GM18870 (cell line): ENCODE data around the gene THOC5.
"Not testable (repeated sequence)": the region's sequence is repeated elsewhere in the genome, so short reads cannot be mapped to it uniquely, and the experiment has no call there.

ENCODE experiments used
- ATAC-seq: cut with Tn5 transposase; IDR thresholded peaks from one replicate; pipeline ENCODE4 v1.9.1; 2021; ENCODE audit warnings: moderate library complexity; ENCODE audit not compliant: unreplicated experiment

Gene THOC5

DNA sequence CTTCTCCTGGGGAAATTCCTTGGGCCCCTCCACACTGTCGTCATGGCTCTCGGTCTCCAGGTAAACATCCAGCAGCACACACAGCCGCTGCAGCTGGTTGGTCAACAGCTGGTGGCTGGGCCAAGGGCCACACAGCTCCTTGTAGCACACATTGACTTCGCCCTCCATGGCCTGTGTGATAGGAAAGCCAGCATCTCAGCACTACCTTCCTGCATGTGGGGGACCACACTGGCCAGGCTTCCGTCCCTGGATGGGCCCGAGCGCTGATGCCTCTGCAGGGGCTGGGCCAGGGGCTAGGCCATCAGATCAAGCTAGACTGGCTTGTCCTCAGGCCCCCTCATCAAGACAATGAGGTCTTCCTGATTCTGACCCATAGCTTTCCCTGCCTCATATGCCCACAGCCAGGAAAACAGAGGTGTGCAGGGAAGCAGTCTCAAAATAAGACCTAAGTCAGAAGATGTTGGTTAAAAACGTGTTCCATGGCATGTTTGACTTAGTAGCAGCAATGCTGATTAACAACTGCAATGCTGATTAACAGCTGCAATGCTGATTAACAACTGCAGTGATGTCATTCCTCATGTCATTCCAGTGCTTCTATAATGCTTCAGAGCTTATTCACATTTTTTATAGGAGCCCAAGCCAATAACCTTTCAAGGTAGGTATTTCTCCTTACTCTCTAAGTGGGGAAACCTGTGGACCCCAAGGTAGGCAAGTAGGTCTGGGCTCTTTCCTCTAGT lies 42.3 kb downstream of the THOC5 start:
- no peak for ATAC-seq

DNA sequence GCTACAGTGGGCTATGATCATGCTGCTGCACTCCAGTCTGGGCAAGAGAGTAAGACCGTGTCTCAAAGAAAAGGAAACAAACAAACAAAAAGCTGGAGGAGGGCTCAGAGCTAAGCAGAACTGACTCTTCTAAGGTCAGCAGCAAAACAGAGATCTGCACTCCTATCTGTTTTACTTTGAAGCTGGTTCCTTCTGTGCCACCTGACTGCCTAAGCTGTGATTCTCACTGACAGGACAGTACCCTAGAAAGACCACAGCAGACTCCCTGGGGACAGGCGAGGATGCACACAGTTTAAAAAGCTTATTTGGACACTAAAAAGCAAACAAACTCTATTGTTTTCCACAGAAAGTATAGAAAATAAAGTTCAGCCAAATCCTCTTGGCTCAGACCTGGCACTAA lies 43.0 kb downstream of the THOC5 start:
- ATAC-seq = no peak

DNA sequence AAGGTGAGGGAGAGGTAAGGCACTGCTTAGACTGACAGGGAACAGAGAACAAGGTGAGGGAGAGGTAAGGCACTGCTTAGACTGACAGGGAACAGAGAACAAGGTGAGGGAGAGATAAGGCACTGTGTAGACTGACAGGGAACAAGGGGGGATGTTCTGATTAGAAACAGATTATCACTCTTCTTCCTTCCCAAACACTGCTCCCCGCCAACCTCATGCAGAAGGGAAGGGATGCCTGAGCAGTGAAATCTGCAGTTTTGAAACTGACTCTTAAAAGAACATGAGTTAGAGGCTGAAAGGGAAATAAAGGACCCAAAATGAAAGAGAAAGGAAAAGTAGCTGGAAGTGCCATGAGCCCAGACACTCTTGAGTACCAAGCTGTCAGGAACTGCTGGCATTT lies 43.7 kb downstream of the THOC5 start:
- ATAC-seq = no peak

- ATAC-seq = no peak
Observed at GRCh38 chr22:29509298-29509697, 44.3 kb downstream of the THOC5 start.

- ATAC-seq = no peak
Observed at GRCh38 chr22:29503811-29504372, 49.7 kb downstream of the THOC5 start.

DNA sequence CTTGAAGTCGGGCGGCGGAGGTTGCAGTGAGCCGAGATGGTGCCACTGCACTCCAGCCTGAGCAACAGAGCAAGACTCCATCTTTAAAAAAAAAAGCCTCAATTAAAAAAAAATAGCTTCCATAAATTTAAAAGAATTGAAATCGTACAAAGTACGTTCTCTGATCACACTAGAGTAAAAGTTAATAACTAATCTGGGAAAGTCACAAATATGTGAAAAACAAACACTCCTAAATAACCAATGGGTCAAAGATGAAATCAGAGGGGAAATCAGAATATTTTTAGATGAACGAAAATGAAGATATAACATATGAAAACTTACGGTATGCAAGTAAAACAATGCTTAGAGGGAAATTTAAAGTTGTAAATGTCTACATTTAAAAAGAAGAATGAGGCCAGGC lies 53.7 kb downstream of the THOC5 start:
- no peak for ATAC-seq

- no peak for ATAC-seq
Observed at GRCh38 chr22:29493636-29494035, 59.9 kb downstream of the THOC5 start.

- no peak for ATAC-seq
Observed at GRCh38 chr22:29491012-29491411, 62.5 kb downstream of the THOC5 start.

DNA sequence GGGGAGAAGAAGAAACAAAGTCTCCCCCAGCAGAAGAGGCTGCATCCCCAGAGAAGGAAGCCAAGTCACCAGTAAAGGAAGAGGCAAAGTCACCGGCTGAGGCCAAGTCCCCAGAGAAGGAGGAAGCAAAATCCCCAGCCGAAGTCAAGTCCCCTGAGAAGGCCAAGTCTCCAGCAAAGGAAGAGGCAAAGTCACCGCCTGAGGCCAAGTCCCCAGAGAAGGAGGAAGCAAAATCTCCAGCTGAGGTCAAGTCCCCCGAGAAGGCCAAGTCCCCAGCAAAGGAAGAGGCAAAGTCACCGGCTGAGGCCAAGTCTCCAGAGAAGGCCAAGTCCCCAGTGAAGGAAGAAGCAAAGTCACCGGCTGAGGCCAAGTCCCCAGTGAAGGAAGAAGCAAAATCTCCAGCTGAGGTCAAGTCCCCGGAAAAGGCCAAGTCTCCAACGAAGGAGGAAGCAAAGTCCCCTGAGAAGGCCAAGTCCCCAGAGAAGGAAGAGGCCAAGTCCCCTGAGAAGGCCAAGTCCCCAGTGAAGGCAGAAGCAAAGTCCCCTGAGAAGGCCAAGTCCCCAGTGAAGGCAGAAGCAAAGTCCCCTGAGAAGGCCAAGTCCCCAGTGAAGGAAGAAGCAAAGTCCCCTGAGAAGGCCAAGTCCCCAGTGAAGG lies 64.3 kb downstream of the THOC5 start:
- not testable (repeated sequence) for ATAC-seq

DNA sequence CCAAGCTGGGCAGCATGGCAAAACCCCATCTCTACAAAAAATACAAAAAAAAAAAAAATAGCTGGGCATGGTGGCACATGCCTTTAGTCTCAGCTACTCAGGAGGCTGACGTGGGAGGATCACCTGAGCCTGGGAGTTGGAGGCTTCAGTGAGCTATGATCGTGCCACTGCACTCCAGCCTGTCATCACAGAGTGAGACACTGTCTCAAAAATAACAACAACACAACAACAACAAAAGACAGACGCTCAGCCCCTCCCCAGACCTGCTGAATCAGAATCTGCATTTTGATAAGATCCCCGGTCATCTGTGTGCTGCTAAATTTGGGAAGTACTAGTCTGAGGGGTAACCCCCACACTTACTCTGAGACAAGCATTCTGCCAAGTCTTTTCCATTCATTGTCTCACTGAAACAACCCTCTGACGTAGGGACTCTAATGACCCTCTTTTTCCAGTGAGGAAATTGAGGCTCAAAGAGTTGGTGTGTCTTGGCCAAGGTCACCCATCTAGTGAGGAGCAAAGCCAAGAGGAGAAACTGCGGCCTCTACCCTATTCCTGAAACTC lies 66.1 kb downstream of the THOC5 start:
- ATAC-seq = no peak

- no peak for ATAC-seq
Observed at GRCh38 chr22:29485448-29485847, 68.1 kb downstream of the THOC5 start.

DNA sequence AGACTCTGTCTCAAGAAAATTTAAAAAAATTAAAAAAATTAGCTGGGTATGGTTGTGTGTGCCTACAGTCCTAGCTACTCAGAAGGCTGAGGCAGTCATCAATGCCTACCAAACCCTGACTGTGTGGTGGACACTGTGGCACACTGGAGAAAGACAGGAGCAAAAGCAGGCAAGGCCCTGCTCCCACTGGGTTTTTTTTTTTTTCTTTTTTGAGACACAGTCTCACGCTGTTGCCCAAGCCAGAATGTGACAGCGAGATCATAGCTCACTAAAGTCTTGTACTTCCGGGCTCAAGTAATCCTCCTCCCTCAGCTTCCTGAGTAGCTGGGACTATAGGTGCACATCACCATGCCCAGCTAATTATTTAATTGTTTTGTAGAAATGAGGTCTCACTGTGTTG lies 68.9 kb downstream of the THOC5 start:
- no peak for ATAC-seq

DNA sequence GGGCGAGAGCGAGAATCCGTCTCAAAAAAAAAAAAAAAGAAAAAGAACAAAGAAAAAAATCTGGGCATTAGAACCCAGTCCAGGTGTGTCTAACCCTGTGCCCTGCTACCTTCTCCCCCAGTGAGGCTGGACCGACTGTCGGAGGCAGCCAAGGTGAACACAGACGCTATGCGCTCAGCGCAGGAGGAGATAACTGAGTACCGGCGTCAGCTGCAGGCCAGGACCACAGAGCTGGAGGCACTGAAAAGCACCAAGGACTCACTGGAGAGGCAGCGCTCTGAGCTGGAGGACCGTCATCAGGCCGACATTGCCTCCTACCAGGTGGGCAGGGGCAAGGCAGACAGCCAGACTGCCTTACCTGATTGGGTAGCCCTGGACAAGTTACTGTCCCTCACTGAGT lies 70.3 kb downstream of the THOC5 start:
- ATAC-seq = no peak

GRCh38 chr22:29482726-29483125 lies 70.8 kb downstream of the THOC5 start:
- no peak for ATAC-seq

- no peak for ATAC-seq
Observed at GRCh38 chr22:29482253-29482652, 71.3 kb downstream of the THOC5 start.

GRCh38 chr22:29481265-29482000 lies 72.1 kb downstream of the THOC5 start:
- no peak for ATAC-seq

- no peak for ATAC-seq
Observed at GRCh38 chr22:29480512-29481264, 72.9 kb downstream of the THOC5 start.

- ATAC-seq = no peak
Observed at GRCh38 chr22:29480262-29480511, 73.4 kb downstream of the THOC5 start.

- no peak for ATAC-seq
Observed at GRCh38 chr22:29479417-29480261, 73.9 kb downstream of the THOC5 start, which contains the start of gene NEFH. Gene NEFH (plus strand): TSS chr22:29480218. CDS start chr22:29480263, 45 bp downstream.
